SK-N-SH treated with all-trans-retinoic acid at 6 μM for 48 hours (cell line): ENCODE data around the gene DIP2A.

Experiments
- ARNTL ChIP-seq: fragments of 450-650 bp; formaldehyde crosslinking; IDR thresholded peaks from 2 replicates; pipeline ENCODE4 v1.5.0; 2020; ENCODE audit warnings: low read depth, mild to moderate bottlenecking, moderate library complexity, borderline replicate concordance
- CREB5 ChIP-seq: fragments of 250-450 bp; sonication (Bioruptor Pico); IDR thresholded peaks from 2 replicates; pipeline ENCODE4 v1.5.1; 2020; ENCODE audit warnings: low read depth, mild to moderate bottlenecking, moderate library complexity
- CSDC2 ChIP-seq: fragments of 250-450 bp; sonication (Bioruptor Pico); IDR thresholded peaks from 2 replicates; pipeline ENCODE4 v1.5.0; 2020; ENCODE audit warnings: mild to moderate bottlenecking, moderate library complexity
- CSRNP3 ChIP-seq: fragments of 250-450 bp; sonication (Bioruptor Pico); IDR thresholded peaks from 2 replicates; pipeline ENCODE4 v1.5.1; 2021; ENCODE audit warnings: mild to moderate bottlenecking, moderate library complexity
- ESRRG ChIP-seq: fragments of 250-450 bp; sonication (Bioruptor Pico); IDR thresholded peaks from 2 replicates; pipeline ENCODE4 v1.6.1; 2021; ENCODE audit warnings: mild to moderate bottlenecking
- PATZ1 ChIP-seq: fragments of 250-450 bp; sonication (Bioruptor Pico); IDR thresholded peaks from 2 replicates; pipeline ENCODE4 v1.8.0; 2020; ENCODE audit warnings: mild to moderate bottlenecking, moderate library complexity, borderline replicate concordance
- POU6F1 ChIP-seq: fragments of 250-450 bp; sonication (Bioruptor Pico); IDR thresholded peaks from 2 replicates; pipeline ENCODE4 v1.8.0; 2021; ENCODE audit warnings: low read depth, mild to moderate bottlenecking, moderate library complexity, borderline replicate concordance
- PPARA ChIP-seq: fragments of 250-450 bp; sonication (Bioruptor Pico); IDR thresholded peaks from 2 replicates; pipeline ENCODE4 v1.5.0; 2020; ENCODE audit warnings: mild to moderate bottlenecking, borderline replicate concordance
- TCF4 ChIP-seq: fragments of 250-450 bp; sonication (Bioruptor Pico); IDR thresholded peaks from 2 replicates; pipeline ENCODE4 v1.8.0; 2021; ENCODE audit warnings: mild to moderate bottlenecking, moderate library complexity, borderline replicate concordance
- TSHZ2 ChIP-seq: fragments of 250-450 bp; sonication (Bioruptor Pico); IDR thresholded peaks from 2 replicates; pipeline ENCODE4 v1.5.0; 2020; ENCODE audit warnings: mild to moderate bottlenecking, moderate library complexity

- no peak for TF ChIP-seq CSRNP3
- TF ChIP-seq PPARA = no peak
- no peak for TF ChIP-seq TSHZ2 (CRISPR knock-in tag)
- no peak for TF ChIP-seq PATZ1
- TF ChIP-seq TCF4 = no peak
- TF ChIP-seq CSDC2 = no peak
- no peak for TF ChIP-seq CREB5
- TF ChIP-seq POU6F1 (CRISPR knock-in tag) = no peak
- TF ChIP-seq ARNTL (CRISPR knock-in tag) = no peak
- no peak for TF ChIP-seq ESRRG (CRISPR knock-in tag)
Measured at GRCh38 chr21:46491553-46491952, 32.9 kb downstream of the DIP2A start.
